H1 (cell line): Measurements from ENCODE around the gene ZNF768.

Source experiments
- ATF3 ChIP-seq: IDR thresholded peaks from 2 replicates; pipeline ENCODE4 v1.6.1; 2011; ENCODE audit warnings: low read depth, mild to moderate bottlenecking, low read length; ENCODE audit not compliant: insufficient read depth
- BCL11A ChIP-seq, 2 experiments: IDR thresholded peaks; one replicate each; pipeline ENCODE4 v1.6.1; 2011; ENCODE audit warnings: low read depth in 2 of 2, low read length in 2 of 2, mild to moderate bottlenecking in 2 of 2
- CTCF ChIP-seq, 3 experiments: IDR thresholded peaks; 1 replicate in 2 of 3; 2 replicates in 1 of 3; pipeline versions ENCODE4 v1.5.1 to v1.6.1; 2011; ENCODE audit warnings: low read length in 3 of 3, mild to moderate bottlenecking in 3 of 3, inconsistent platforms in 2 of 3, low read depth in 1 of 3, moderate library complexity in 1 of 3; ENCODE audit not compliant: insufficient read depth in 1 of 3; ENCODE audit errors: control extremely low read depth in 1 of 3
- EP300 ChIP-seq, 2 experiments: IDR thresholded peaks; 1 replicate in 1 of 2; 2 replicates in 1 of 2; pipeline ENCODE4 v1.6.1; 2011 to 2012; ENCODE audit warnings: low read depth in 2 of 2, low read length in 2 of 2, mild to moderate bottlenecking in 2 of 2, borderline replicate concordance in 1 of 2, inconsistent platforms in 1 of 2, moderate library complexity in 1 of 2
- NRF1 ChIP-seq: IDR thresholded peaks from 2 replicates; pipeline ENCODE4 v1.6.1; 2011; ENCODE audit warnings: mild to moderate bottlenecking, low read depth, low read length, improper control_type of control experiment
- POLR2A ChIP-seq, 2 experiments: IDR thresholded peaks; 1 replicate in 1 of 2; 2 replicates in 1 of 2; pipeline ENCODE4 v1.6.1; 2011; ENCODE audit warnings: low read depth in 2 of 2, low read length in 2 of 2, mild to moderate bottlenecking in 2 of 2; ENCODE audit errors: control extremely low read depth in 1 of 2
- POLR2AphosphoS5 ChIP-seq: IDR thresholded peaks from 2 replicates; pipeline ENCODE4 v1.6.1; 2011; ENCODE audit warnings: low read depth, low read length
- SIN3A ChIP-seq, 2 experiments: IDR thresholded peaks in 1 of 2; conservative IDR thresholded peaks in 1 of 2; 2 replicates each; pipeline ENCODE4 v1.6.1; 2011 to 2012; ENCODE audit warnings: low read length in 2 of 2, improper control_type of control experiment in 1 of 2, low read depth in 1 of 2, mild to moderate bottlenecking in 1 of 2
- SRF ChIP-seq: IDR thresholded peaks from 2 replicates; pipeline ENCODE4 v1.6.1; 2011; ENCODE audit warnings: mild to moderate bottlenecking, low read depth, low read length, moderate library complexity

- TF ChIP-seq EP300 (IDR thresholded peaks at IDR 0.05; ENCODE audit: borderline replicate concordance in 1 of 2, low read depth in 2 of 2, low read length in 2 of 2) (no peak), SIN3A (conservative IDR thresholded peaks at IDR 0.05 in 1 of 2, IDR thresholded peaks at IDR 0.05 in 1 of 2; ENCODE audit: low read depth in 1 of 2, low read length in 2 of 2) (no peak), CTCF (IDR thresholded peaks at IDR 0.05; ENCODE audit: control extremely low read depth in 1 of 3, insufficient read depth in 1 of 3, low read depth in 1 of 3, low read length in 3 of 3) (no peak), NRF1 (no peak), SRF (no peak), ATF3 (no peak), POLR2A (IDR thresholded peaks at IDR 0.05; ENCODE audit: control extremely low read depth in 1 of 2, low read depth in 2 of 2, low read length in 2 of 2) (no peak), BCL11A (IDR thresholded peaks at IDR 0.05; ENCODE audit: low read depth in 2 of 2, low read length in 2 of 2) (no peak), POLR2AphosphoS5 (no peak)
Observed at GRCh38 chr16:30541502-30542329, 15.3 kb upstream of the ZNF768 start.
